GM18508 (cell line): Measurements from ENCODE around the gene PRKAR1B.

Experiments
- ATAC-seq: cut with Tn5 transposase; IDR thresholded peaks from one replicate; pipeline ENCODE4 v1.9.1; 2021; ENCODE audit warnings: moderate number of reproducible peaks; ENCODE audit not compliant: insufficient read depth, unreplicated experiment

The PRKAR1B gene

DNA sequence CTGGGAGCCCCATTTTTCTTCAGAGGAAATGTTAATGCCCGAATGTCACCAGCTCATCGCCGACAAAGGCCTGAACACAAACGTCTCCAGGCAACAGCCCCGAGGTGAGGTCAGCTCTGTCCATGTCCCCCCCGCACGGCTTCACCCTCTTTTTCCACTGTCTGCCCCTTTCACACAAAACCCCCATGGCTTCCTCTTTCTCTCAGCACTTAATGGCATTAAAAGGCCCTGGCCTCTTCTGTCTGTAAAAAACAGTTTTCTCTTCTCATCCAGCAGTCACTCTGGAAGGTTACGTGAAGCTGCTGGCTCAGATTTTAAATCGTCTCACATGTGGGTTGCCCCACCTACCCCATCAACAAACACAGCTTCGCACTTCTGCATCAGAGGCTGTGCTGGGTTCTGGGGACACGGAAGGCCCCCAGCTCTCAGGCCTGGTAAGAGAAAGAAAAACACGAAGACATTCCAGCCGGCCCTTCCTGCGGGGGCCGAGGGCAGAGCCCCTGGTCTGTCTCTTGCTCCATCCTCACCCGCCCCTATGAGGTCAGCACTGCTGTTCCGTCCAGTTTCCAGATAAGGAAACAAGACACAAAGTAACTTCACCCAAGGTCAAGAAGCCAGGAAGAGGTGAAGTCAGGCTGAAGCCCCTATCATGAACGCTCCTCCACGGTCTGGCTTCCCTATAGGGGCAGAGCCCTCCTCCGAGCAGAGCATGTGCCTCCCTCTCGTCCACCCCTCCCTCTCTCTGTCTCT lies 116.4 kb downstream of the PRKAR1B start:
- no peak for ATAC-seq

DNA sequence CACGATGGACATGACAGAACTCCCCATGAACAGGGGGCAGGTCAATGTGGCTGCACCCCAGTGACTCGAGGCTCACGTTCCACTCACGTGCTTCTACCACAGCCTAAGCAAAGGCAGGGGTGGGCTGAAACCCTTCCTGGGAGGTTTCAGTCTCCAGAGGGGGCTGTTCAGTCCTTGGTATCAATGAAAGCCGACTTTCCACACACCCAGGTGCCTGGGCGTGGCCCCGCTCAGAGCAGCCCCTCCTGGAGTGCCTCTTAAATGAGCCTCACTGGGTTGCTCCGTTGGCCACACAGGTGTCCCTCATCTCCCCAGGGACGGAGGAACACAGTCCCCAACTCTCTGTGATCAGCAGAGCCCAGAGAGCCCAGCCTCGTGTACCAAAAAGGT lies 116.9 kb downstream of the PRKAR1B start:
- no peak for ATAC-seq

DNA sequence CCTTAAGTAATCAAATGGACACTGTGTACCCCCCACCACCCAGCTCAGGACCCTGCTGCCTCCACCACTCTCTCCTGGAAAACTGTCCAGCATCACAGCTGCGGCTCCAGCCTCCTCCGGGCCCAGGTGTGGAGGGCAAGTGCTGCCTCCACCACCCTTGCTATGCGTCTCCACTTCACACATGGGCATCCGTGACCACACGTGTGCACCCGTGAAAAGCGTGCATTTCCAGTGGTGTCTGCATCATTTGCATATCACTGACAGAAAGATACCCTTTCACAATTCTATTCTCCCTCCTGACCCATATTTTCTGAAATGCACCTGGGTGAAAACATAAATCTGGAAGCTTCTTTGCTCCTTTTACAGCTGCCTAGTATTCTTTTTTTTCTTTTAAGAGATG lies 117.7 kb downstream of the PRKAR1B start:
- no peak for ATAC-seq

DNA sequence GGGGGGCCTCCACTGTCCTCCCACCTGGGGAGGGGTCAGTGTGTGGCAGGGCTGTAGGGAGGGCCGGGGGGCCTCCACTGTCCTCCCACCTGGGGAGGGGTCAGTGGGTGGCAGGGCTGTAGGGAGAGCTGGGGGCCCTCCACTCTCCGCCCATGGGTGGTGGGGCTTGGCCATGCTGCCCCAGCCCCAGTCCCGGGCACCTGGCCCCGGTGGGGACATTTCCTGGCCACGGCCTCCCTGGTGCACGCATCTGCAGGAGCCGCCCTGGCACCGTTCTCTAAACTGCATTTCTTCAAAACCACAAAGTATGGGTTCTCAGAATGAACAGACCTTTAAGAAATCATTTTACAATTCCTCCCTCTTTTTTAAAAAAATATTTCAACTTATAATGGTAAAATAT lies 118.1 kb downstream of the PRKAR1B start:
- ATAC-seq = no peak

DNA sequence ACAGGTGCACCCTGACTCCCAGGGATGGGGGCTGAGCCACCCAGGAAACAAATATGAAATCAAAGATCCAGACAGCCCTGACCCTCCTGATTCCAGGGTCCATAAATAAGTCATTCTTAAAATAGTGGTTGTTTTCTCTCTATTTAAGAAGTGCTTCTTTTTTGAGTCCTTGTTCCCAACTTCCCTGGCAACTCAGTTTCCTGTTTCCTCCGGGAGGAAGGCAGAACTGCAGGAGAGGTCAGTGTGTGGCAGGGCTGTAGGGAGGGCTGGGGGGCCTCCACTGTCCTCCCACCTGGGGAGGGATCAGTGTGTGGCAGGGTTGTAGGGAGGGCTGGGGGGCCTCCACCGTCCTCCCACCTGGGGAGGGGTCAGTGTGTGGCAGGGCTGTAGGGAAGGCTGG lies 118.7 kb downstream of the PRKAR1B start:
- no peak for ATAC-seq

DNA sequence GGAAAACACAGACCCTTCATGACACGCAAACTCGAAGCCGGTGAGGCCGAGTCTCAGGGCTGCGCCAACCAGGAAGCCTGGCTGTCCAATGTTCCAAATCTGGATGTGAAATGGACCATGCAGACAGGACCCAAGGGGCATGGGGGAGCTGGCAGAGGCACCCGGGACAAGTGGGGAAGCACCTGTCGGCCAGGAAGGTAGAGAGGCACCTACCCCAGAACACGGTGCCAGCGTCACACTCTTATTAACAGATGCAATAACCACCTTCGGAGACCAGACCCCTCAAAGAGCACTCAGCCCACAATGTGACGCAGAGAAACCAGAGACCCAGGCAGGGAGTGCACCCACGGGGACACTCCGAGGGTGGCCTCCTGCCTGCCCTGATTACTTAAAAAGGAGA lies 119.1 kb downstream of the PRKAR1B start:
- no peak for ATAC-seq

DNA sequence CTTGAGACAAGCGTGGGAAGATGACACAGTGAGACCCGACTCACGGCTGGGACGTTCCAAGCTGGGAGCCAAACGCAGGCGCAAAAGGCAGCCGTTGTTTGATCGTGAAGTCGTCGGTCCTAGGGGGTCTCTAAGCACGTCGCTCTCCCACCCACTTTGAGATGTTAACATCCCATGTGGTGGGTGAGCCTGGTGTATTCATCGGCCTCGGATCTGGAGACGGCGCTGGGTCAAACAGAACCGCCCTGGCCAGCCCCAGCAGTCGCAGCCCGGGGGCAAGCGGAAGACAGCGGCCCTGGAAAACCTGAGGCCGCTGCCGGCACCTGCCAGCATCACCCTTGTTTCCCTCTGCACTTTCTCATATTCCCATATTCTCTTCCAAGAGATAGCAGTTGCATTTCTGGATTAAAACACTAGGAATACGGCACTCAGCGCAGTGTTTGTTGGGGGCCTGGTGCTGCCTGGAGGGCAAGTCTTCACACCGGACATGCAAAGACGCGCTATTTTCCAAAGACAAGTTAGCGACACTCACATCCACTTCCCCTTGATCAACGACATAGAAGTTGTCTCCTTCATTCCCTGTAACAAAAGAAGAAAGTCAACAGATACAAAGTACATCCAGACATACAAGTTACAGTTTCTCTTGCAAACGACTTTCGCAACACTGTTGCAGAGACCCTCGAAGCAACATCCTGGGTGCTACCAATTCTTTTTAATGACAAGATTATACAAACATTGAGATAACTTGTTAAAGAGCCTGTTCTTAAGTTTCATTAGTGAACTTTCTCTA lies 121.2 kb downstream of the PRKAR1B start:
- ATAC-seq = no peak

DNA sequence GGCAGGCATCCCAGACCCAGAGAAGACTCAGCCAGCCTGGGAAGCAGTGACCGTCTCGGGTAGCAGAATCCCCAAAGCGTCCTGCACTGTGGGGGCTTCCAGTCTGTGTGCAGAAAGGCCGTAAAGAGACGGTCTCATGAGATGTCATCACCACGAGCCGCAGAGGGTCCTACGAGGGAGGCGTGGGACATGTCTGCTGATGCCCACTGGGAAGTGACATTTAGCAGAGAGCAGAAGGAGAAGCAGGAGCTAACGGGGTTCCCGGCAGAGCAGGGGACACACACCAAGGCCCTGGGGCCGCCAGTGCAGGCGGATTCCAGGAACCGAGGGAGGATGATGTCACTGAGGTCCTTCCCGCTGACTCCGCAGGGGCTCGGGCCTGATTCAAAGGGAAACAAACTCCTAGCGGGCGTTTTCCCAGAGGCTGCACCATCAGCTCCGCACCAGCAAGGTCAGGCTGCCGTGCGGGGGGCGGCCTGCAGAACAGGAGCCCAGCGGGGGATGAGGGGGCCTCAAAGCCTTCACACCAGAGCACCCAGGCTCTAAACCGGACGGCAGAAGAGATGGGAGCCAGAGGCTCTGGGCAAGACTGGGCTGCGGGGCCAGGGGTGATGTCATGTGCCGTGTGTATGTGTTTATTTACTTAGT lies 122.1 kb downstream of the PRKAR1B start:
- no peak for ATAC-seq

DNA sequence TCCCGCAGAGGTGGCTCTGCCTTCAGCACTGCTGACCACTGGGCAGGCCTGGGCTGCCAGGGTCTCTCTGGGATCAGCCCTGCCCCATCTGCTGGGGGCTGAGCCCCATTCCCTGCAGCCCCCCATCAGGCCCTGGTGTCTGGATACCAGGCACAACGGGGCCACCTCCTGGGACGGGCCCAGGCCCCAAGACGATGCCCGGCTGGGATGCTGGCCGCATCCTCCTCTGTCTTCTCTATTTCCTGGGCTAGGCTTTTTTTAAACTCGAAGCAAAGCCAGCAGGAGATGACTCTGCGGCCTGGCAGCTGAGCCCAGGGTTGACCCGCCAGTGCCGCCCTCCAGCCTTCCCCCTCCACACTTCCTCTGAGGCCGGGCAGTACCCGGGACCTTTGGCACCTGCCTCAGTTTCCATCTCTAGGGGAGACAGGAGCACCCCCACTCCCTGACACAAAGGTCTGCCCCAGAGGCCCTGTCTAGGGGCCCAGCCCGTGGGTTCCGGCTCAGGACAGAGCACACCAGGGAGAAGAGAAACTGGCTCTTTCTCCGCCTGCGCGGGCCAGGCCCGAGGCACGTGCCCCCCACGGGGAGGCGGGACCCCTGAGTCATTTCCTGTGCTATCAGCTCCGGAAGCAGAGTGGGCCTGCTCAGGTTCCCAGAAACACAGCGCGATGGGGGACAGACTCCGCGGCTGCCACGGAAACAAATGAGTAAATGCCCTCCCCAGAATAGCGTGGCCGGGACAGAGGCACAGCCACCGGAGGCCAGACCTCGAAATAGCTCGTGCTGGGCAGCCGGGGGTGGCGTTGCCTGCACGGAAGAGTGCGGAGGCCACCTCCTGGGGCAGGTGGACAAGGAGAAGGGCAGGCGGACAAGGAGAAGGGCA lies 122.8 kb downstream of the PRKAR1B start:
- ATAC-seq = no peak

DNA sequence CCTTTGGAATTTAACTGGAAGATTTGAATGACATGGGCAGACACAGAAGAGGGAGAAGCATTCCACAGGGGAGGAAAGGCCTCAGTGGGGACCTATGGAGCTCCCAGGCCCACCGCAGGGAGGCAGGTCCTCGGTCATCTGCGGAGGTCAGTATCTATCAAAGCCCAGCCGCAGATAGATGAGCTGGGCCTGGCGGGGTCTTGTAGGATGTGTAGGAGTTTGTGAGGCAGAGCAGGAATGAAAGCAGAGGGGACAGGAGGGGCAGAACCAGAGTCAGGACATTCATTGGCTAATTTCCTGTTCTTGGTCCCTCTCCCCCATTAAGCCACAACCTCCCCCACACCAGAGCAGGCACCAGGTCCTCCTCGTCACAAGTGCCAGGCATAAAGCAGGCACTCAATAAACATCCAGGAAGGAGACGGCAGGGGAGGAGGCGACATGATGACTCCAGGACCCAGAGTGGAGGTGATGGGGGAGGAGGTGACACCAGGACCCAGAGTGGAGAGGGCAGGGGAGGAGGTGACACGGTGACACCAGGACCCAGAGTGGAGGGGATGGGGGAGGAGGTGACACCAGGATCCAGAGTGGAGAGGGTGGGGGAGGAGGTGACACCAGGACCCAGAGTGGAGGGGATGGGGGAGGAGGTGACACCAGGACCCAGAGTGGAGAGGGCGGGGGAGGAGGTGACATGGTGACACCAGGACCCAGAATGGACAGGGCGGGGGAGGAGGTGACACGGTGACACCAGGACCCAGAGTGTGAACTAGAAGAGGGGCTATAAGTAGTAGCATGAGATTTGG lies 123.7 kb downstream of the PRKAR1B start:
- ATAC-seq = no peak

DNA sequence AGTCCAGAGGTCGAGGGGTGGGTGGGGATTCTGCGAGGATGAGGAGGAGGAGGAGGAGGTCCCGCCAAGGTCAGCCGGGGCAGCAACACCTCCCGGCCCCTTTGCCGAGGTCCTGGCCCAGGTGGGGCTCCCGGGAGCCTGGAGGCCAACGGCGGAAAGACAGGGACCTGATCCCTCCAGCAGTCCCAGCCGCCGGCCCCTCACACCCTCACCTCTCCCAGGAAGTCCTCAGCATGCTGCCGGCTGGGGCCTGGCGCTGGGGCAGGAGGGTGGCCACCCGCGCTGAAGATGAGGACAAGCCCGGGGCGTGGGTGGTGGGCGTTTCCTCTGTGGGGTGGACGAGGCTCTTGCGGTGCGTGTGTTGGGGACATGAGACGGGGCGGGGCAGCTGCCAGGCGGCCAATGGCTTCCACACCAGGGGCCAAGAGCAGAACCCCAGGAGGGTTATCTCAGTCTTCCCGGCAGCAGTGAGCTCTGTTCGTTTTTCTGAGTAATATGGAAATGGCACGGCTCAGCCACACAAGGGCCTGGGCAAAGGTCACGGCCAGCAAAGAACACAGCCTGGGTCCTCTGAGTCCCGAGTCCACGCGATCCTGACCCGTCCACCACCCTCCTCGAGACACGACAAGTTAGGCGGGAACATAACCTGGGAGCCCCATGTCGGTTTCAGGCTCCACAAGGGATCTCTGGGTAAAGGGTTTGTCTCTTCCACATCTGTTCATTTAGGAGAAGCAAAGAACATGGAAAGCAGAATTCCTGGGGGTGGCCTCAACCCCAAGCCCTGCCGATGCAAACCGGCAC lies 124.5 kb downstream of the PRKAR1B start:
- ATAC-seq = no peak

DNA sequence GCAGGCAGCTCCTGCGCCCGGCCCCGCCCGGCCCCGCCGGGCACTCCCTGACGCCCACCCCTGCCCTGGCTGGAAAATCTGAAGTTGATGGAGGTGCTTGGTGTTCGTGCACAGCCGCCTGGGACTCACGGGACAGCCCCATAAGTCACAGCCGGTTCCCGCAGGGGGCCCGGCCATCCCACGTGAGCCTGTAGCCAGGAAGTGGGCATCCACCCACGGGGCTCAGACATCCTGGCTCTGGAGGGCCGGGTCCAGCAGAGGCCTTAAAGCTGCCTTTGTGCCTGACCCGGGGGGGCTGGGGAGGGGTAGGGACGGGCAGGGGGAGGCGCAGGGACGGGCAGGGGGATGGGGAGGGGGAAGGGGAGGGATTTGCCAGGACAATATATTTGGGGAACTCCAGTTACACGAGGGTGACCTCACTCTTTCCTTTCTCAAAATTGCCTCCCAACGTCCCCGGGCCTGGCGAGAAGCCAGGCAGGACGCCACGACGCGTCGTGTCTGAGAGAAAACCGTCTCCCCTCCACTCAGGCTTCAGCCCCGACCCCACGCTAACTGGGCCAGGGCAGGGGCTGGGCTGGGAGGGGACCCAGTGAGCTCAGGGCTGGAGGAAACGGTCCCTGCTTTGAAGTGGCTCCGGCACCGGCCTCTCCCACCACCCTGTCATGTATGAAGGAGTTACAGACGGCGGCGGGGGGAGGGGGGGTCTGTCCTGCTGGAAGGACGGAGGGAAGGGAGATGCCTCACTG lies 125.3 kb downstream of the PRKAR1B start:
- no peak for ATAC-seq

DNA sequence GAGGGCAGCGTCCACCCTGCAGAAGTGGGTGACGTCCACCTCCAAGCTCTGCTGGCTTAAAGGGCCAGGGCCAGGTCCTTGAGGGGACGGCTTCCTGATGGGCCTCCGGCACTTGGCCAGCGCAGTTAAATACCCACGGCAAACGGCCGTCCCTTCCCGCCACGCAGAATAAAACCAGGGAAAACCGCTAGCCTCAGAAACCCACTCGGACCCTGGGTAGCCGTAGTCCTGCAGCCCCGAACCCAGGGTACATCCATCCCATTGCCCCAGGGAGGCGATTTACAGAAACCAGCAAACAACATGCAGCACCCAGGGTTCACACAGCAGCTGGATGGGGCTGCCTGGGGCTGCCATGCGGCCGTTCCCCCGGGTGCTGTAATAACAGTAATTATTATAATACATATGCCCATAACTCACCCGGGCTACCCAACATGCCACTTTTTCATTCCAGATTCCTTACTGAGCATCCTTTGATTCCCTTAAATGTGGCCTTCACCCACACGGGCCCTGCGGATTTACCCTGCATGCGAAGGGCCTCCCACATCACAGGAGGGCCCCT lies 126.0 kb downstream of the PRKAR1B start:
- ATAC-seq = no peak

DNA sequence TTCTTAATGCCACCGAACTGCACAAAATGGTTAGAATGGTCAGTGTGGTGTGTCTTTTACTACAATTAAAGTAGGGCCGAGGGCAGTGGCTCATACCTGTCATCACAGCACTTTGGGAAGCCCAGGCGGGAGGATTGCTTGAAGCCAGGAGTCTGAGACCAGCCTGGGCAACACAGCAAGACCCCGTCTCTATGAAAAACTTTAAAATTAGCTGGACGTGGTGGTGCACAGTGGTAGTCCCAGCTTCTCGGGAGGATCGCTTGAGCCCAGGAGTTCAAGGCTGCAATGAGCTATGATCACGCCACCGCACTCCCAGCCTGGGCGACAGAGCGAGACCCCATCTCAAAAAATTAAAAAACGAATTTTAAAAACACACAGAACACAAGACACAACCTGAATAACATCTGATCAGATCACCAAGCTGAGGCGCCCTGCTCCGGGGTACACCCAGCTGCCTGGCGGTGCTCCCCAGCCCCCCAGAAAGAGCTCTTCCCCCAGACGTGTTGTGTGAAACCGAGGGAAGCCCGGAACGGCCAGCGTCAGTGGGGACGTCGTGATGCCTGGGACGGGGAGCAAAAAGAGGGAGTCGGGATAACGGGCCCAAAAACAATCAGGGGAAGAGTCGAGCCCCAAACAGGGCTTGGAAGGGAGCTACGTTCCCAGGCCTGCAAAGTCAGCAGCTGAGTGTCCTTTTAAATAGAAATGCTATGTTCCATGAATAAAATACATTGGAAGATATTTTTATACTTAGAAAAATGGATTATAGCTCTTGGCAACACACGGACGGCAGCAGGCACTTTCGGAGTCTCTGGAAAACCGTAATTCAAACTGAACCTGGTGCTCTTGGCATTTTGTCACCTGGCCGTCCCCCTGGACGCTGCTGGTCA lies 126.7 kb downstream of the PRKAR1B start:
- no peak for ATAC-seq

DNA sequence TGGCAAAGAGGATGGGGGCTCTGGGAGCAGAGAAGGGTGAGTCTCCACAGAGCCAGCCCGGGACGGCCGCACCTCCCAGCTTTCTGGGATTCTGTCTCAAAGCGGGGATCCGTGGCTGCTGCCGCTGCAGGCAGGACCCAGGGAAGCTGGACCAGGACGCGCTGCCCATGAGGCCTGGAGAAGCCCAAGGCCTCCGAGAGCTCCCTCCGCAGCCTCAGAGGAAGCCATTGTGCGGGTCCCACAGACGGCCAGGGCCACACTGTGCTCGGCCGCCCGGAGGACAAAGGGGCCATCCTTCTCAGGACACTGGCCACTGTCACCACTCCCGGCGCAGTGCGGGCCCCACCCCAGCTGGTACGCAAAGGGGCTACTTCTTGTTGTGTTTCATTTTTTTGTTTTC lies 128.2 kb downstream of the PRKAR1B start:
- ATAC-seq = no peak

DNA sequence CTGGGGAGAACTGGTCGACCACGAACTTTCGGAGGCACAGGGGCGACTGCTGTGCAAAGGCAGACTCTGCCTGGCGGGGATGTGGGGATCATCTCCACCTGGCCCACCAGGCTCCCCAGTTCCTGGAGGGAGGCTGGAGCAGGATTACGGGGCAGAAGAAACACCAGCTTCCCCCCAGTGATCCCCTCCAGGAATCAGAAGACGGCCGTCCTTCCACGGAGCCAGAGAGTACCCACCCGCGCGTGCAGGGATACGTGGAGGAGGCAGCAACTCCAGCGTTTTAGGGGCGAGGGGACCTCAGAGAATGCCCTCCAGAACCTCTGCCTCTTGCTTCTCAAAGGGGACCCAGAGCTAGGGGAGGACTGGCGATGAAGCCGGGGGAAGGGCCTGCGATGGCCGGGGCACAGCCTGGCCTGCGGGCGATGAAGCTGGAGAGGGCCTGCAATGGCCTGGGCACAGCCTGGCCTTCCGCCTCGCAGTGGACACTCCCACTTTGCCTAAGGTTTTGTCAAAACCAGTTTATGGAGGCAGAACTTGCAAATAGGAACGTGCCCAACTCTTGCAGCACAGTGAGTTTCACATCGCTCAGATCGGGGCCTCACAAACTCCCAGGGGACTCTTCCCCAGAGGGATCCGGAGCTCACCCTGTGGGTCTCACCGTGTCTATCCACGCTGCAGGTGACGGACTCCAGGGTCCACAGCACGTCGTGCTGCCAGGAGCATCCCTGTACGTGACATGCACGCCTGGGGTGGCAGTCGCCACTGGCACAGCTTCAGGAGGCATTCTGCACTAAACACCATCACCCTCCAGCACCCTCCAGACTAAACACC lies 129.5 kb downstream of the PRKAR1B start:
- ATAC-seq = no peak
